GM18909 (cell line): ENCODE results near the gene DDX54.
"Not testable (repeated sequence)": the region's sequence is repeated elsewhere in the genome, so short reads cannot be mapped to it uniquely, and the experiment has no call there.

ENCODE experiments used
- ATAC-seq: cut with Tn5 transposase; IDR thresholded peaks from one replicate; pipeline ENCODE4 v1.9.1; 2021; ENCODE audit warnings: mild to moderate bottlenecking; ENCODE audit not compliant: unreplicated experiment, poor library complexity

DDX54 gene

GRCh38 chr12:113221181-113221996 is 36.1 kb upstream of the DDX54 start, which contains the start of gene TPCN1:
TSS of gene TPCN1 (plus strand) at chr12:113221464. CDS start at chr12:113226853, 5,389 bp downstream.
- peak; percentile 92 for ATAC-seq

DNA sequence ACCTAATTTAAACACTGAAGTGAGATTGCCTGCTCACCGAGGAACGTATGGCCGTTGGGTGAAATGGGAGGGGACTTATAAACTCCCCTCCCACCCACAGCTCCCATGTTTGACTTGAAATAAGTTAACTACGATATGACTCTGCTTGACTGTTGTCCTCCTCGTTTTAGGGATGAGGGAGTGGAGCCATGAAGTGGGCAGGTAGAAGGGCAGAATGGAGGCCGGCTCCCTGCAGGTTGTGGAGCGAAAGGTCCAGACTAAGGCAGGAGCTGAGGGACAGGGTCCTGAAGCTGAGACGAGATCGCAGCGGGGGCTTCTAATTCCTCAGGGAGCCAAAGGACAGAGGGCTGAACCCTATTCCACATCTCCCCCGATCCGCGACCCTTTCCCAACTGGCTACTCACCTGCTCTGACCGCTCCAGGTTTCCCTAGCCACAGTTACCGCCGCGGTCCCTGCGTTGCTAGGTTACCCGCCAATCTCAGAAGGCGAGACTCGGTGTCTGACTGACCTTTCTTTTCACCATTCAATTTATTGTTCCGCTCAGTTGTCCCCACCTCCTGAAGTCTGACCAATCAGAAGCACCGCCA is 35.4 kb upstream of the DDX54 start:
- no peak for ATAC-seq

DNA sequence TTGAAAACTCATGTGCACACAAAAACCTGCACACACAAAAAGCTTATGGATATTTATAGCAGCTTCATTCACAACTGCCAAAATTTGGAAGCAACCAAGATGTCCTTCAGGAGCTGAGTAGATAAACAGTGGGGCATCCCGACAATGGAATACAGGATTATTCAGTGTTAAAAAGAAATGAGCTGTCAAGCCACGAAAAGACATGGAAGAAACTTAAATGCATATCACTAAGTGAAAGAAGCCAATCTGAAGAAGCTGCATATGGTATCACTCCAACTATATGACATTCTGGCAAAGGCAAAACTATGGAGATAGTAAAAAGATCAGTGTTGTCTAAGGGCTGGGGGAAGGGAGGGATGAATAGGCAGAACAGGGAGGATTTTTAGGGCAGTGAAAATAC is 30.7 kb upstream of the DDX54 start:
- ATAC-seq: no peak

- ATAC-seq: no peak
Observed at GRCh38 chr12:113214895-113215400, 29.7 kb upstream of the DDX54 start.

DNA sequence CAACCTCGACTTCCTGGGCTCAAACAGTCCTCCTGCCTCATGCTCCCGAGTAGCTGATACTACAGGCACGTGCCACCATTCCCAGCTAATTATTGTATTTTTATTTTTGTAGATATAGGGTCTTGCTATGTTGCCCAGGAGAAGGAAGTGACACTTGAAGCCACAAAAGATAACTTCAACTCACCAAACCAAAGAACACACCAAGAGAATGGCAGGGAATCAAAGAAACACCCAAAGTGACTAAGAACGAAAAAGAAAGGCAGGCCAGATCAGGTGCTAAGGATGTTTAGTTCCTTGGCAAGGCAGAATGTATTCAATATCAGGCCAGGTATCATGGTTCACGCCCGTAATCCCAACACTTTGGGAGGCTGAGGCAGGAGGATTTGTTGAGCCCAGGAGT is 25.9 kb upstream of the DDX54 start:
- no peak for ATAC-seq

DNA sequence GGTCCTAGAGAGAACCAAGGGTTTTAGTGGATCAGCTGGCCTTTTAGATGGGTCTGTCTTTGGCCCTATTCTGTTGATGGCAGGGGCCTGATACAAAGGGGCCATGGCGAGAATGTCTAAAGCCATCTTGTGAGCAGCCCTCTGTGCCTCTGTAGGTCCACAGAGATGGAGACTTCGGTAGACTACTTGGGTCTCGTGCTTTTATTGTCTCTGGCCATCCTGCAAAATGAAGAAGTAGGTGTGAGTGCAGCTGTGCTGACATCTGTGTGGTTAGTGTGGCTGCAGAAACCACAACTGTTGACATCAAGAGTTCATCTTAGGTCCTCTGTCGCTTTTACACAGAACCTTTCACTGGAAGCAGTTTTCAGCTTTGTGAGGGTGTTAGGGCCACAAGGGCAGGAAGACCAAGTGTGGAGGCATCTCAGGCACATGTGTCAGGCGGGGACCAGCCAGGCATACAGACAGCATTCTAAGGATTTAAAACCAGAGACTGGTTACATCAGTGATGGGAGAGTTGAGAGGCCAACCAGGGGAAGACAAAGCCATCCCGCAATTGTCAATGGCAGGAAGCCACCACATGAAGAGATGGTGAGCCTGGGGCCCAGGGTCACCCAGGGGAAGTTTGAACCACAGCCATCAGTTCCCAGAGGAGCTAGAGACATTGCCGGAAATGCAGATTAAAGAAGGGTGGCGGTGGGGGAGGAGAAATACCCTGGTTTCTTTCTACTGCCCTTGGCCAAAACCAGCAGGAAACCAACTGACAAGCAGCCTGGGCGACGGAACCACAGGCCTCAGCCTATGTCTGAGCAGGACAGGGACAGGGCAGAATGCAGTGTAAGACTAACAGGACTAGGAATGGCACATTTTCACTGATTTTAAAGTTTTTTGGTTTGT is 23.0 kb upstream of the DDX54 start:
- ATAC-seq: peak; percentile 79

- ATAC-seq: no peak
Observed at GRCh38 chr12:113207613-113208040, 22.3 kb upstream of the DDX54 start.

- ATAC-seq: not testable (repeated sequence)
Observed at GRCh38 chr12:113206802-113207201, 21.5 kb upstream of the DDX54 start.

GRCh38 chr12:113204804-113205203 is 19.5 kb upstream of the DDX54 start:
- no peak for ATAC-seq

DNA sequence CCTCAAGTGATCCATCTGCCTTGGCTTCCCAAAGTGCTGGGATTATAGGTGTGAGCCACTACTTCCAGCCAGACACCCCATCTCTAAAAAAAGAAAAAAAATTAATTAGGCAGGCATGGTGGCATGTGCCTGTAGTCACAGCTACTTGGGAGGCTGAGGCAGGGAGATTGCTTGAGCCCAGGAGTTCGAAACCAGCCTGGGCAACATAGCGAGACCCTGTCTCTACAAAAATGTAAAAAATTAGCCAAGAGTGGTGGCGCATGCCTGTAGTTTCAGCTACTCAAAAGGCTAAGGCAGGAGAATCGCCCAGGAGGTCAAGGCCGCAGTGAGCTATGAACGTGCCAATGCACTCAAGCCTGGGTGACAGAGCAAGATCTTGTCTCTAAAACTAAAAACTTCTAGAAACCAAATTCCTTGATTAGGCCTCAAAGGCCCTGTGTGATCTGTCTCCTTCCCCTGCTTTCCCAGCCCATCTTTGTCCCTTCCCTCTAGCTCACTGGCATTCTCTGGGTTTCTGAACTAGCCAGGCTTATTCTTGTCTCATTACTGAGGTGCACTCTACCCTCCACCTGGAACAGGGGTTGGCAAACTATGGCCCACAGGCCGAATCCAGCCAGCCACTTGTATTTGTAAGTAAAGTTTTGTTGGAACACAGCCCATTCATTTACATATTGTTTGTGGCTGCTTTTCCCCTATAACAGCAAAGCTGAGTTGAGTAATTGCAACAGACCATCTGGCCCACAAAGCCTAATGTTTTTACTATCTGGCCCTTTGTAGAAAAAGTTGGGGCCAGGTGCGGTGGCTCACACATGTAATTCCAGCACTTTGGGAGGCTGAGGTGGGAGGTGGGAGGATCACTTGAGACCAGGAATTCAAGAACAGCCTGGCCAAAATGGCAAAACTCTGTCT is 18.8 kb upstream of the DDX54 start:
- no peak for ATAC-seq

DNA sequence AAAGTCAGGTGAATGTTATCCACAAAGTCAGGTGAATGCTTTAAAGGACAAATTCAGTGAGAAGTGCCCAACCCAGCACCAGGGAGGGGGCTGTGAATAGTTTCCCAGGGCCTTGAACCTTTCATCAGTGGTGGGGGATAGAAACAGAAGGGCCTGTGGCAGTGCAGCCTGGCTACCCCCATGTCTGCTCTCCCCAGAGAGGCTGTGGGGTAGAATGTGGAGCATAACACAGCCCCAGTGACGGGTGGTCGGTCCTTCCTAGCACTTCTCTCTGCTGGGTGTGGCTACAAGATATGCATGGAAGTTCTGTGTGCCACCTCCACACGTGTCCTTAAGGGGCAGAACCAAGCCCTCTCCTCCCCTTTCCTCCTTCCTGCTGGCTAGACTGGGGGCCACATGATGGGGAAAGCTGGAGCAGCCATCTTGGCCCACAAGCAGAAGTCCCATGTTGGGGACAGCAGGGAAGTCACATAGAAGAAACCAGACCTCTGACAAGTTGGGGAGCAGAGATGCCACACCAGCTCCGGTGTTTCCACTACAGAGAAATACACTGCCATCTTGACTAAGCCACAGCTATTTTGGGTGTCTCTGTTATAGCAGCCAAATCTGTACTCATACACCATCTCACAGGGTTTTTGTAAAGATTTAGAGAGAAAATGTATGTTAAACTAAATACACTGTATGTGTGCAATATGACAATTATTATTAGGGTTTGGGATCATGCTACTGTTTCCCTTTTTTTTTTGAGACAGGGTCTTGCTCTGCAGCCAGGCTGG is 17.2 kb upstream of the DDX54 start:
- ATAC-seq: no peak

DNA sequence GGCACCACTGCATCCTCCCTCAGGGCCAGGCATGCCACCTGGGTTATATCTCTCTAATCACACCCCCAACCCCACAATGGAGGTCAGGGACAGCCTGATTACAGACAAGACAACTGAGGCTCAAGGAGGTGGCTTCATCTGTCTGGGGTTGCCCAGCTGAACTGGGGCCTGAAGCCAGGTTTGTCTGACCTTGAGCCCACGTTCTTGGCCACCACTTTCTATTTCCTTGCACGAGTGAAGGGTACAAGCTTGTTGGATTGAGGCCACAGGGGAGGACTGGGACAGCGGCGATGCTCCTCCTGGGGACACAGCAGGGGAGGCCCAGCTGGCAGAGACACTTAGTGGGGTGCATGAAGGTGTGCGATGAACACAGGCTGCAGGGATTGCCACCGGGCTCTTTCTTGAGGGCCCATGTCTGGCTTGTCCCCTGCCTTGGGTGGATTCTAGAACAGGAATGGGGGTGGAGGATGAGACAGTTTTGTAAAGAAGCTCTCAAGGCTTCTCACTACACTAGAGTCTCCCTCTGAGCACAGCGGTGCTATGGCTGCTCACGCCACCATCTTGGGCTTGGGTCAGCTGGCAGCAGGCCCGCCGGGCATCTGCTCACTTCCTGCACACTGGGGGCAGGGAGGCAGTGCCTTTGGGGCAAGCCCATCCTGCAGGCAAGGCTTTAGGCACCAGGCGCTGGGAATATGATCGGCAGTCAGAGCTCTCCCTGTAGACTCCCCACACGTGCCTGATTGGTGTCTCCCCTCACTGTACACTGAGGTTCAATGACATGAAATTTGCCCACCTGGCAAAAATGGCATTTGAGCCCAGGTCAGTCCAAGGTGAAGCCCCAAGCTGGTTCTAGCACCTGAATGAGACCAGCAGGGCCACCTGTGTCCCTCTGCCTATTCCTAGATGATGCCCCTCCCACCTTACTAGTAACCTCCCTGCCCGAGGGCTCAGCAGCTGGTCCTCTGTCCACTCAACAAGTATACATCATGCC is 16.2 kb upstream of the DDX54 start:
- no peak for ATAC-seq

DNA sequence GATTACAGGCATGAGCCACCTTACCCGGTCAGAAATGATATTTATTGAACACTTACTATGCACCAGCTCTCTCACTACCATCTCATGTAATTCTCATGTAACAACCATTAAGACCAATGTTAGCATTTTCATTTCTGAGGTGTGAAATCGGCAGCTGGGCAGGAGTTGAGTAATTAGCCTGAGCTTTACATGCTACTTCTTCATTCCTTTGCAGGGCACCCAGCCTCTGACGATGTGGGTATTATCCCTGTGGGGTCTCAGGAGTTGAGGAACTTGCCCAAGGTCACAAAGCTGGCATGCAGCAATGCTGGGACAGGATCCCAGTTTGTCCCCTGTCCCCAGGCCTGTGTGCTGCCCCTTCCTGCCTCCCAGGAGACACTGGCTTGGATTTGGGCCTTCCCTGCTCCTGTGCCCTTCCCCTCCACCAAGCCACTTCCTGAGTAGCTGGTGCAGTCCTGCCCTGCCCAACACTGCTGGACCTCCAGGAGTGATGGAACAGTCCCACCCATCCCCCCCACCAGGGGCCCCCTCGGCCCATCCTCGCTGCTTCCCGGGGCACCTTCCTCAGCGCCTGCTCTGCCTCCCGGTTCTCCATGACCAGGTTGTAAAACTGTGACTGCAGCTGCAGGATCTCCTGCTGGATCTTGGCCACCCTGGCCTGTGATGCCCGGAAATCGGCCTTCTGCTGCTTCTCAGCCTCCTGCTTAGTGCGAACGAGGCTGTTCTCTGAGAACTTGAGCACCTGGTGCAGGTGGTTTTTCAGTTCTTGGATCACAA is 14.9 kb upstream of the DDX54 start:
- ATAC-seq: no peak

GRCh38 chr12:113198296-113198695 is 13.0 kb upstream of the DDX54 start:
- ATAC-seq: no peak

GRCh38 chr12:113197518-113198077 is 12.3 kb upstream of the DDX54 start:
- ATAC-seq: no peak

DNA sequence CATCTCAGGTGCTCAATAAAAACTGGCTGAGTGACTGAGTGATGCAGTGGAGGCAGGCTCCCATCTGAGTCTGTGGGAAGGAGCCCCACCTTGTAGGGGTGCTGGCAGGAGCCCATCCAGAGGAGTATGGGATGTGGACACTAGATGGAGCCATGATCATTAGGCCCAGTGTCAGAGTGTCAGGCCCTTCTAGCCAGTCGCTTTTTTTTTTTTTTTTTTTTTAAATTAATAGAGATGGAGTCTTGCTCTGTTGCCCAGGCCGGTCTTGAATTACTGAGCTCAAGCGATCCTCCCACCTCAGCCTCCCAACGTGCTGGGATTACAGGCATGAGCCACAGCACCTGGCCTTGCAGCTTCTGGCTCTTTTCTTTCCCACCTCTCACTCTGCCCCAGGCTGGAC is 11.7 kb upstream of the DDX54 start:
- peak; percentile 71 for ATAC-seq

- ATAC-seq: no peak
Observed at GRCh38 chr12:113196582-113196981, 11.3 kb upstream of the DDX54 start.
